GM12878 (cell line): Measurements from ENCODE around the gene BDNF. TPM values are rescaled to one million over a fixed set of nuclear protein-coding genes. Genes with fewer than 3 reads are reported as not detected.

Source experiments
- ATAC-seq: fragments of 200-7000 bp; cut with Tn5 transposase; 3 replicates; pipeline ENCODE4 v1.9.1; 2020; ENCODE audit warnings: mild to moderate bottlenecking, moderate library complexity
- BruUV-seq: library from RNA; stranded (reverse); fragments of 400-500 nt; replicated peaks from 2 replicates; lab custom pipeline; 2021; lab: Mats Ljungman, UMichigan
- CTCF ChIA-PET: fragments of 300-600 bp; sonication (Branson Sonifier 250); formaldehyde crosslinking; extraction: SDS; loops from one replicate; lab custom pipeline; 2021; ENCODE audit warnings: inconsistent platforms; lab: Yijun Ruan, JAX
- POLR2A ChIA-PET: fragments of 350-600 bp; formaldehyde crosslinking; extraction: SDS; loops from one replicate; lab custom pipeline; 2021; ENCODE audit warnings: inconsistent platforms; lab: Charles Lee
- RAD21 ChIA-PET: fragments of 300-600 bp; sonication (Branson Sonifier 250); formaldehyde crosslinking; loops from one replicate; lab custom pipeline; 2023; ENCODE audit warnings: antibody characterized with exemption; ENCODE audit not compliant: unreplicated experiment; lab: Charles Lee
- SMC1A ChIA-PET: fragments of 300-600 bp; sonication (Branson Sonifier 250); formaldehyde crosslinking; loops from one replicate; lab custom pipeline; 2023; ENCODE audit not compliant: unreplicated experiment, uncharacterized antibody; lab: Charles Lee
- DNase-seq: peaks from one replicate; pipeline ENCODE4 v3.0.0-alpha.2; 2011; ENCODE audit warnings: low read depth, low spot score
- FAIRE-seq: peaks from 3 replicates; lab custom pipeline; 2011; peaks lifted over from hg19 to GRCh38; lab: Jason Lieb, UNC
- H2AFZ ChIP-seq: 2 replicates; pipeline ENCODE4 v1.6.0; 2011; ENCODE audit warnings: low read depth, low read length, control low read depth; ENCODE audit not compliant: control insufficient read depth
- H3K27ac ChIP-seq: 2 replicates; pipeline ENCODE4 v1.5.1; 2011; ENCODE audit warnings: control low read depth; ENCODE audit not compliant: control insufficient read depth, insufficient read depth
- H3K27me3 ChIP-seq, 2 experiments: replicated peaks in 1 of 2; 2 replicates each; pipeline versions ENCODE4 v1.6.0 to v1.6.1; 2011; ENCODE audit warnings: low read length in 1 of 2; ENCODE audit not compliant: control insufficient read depth in 2 of 2, insufficient read depth in 2 of 2
- H3K36me3 ChIP-seq, 2 experiments: 2 replicates each; pipeline ENCODE4 v1.5.1; 2011; ENCODE audit warnings: low read length in 1 of 2; ENCODE audit not compliant: control insufficient read depth in 2 of 2, insufficient read depth in 2 of 2
- H3K4me1 ChIP-seq: 2 replicates; pipeline ENCODE4 v1.6.1; 2011; ENCODE audit warnings: mild to moderate bottlenecking, low read length, moderate library complexity, mixed read lengths; ENCODE audit not compliant: control insufficient read depth, insufficient read depth
- H3K4me2 ChIP-seq: 2 replicates; pipeline ENCODE4 v1.6.0; 2011; ENCODE audit warnings: control low read depth; ENCODE audit not compliant: control insufficient read depth, insufficient read depth
- H3K4me3 ChIP-seq: fragments of 200-600 bp; sonication (generic); 2 replicates; pipeline ENCODE4 v1.5.1; 2016
- H3K79me2 ChIP-seq: 2 replicates; pipeline ENCODE4 v1.6.0; 2011; ENCODE audit warnings: low read length; ENCODE audit not compliant: control insufficient read depth, insufficient read depth
- H3K9ac ChIP-seq: 2 replicates; pipeline ENCODE4 v1.8.0; 2011; ENCODE audit warnings: low read length, control low read depth, mixed read lengths; ENCODE audit not compliant: control insufficient read depth, insufficient read depth
- H3K9me3 ChIP-seq: replicated peaks from 3 replicates; pipeline ENCODE4 v1.5.1; 2011; ENCODE audit warnings: mild to moderate bottlenecking, low read length; ENCODE audit not compliant: control insufficient read depth, insufficient read depth
- H4K20me1 ChIP-seq: 2 replicates; pipeline ENCODE4 v1.6.0; 2011; ENCODE audit not compliant: control insufficient read depth, insufficient read depth
- ATF7 ChIP-seq: fragments of 450-650 bp; IDR thresholded peaks from 2 replicates; pipeline ENCODE4 v1.6.1; 2016; ENCODE audit warnings: low read depth, mild to moderate bottlenecking
- BMI1 ChIP-seq: fragments of 450-650 bp; IDR thresholded peaks from 2 replicates; pipeline ENCODE4 v1.6.1; 2016; ENCODE audit warnings: mild to moderate bottlenecking, moderate library complexity, borderline replicate concordance
- CBX3 ChIP-seq: fragments of 200-600 bp; sonication (generic); IDR thresholded peaks from 2 replicates; pipeline ENCODE4 v1.6.1; 2016; ENCODE audit warnings: low read depth, borderline replicate concordance
- CEBPB ChIP-seq, 2 experiments: fragments of 150-350 bp in 1 of 2; IDR thresholded peaks; 2 replicates each; pipeline ENCODE4 v1.6.1; 2012 to 2014; ENCODE audit warnings: low read depth in 2 of 2, low read length in 2 of 2, borderline replicate concordance in 1 of 2, inconsistent platforms in 1 of 2
- CUX1 ChIP-seq: IDR thresholded peaks from 2 replicates; pipeline ENCODE4 v1.6.1; 2012; ENCODE audit warnings: improper control_type of control experiment, low read depth, low read length; ENCODE audit not compliant: insufficient replicate concordance
- HDAC6 ChIP-seq: fragments of 200-600 bp; sonication (generic); IDR thresholded peaks from one replicate; pipeline ENCODE4 v1.8.0; 2017; ENCODE audit warnings: antibody characterized with exemption; ENCODE audit not compliant: unreplicated experiment
- HDGF ChIP-seq: fragments of 450-650 bp; IDR thresholded peaks from 2 replicates; pipeline ENCODE4 v1.6.1; 2016; ENCODE audit warnings: antibody characterized with exemption
- IRF5 ChIP-seq: fragments of 450-650 bp; IDR thresholded peaks from 2 replicates; pipeline ENCODE4 v1.6.1; 2017; ENCODE audit warnings: borderline replicate concordance
- NFXL1 ChIP-seq: fragments of 450-650 bp; IDR thresholded peaks from 2 replicates; pipeline ENCODE4 v1.6.1; 2017; ENCODE audit warnings: antibody characterized with exemption, mild to moderate bottlenecking, borderline replicate concordance
- NFYA ChIP-seq: IDR thresholded peaks from 2 replicates; pipeline ENCODE4 v1.6.1; 2011; ENCODE audit warnings: low read depth, mild to moderate bottlenecking, low read length, improper control_type of control experiment, borderline replicate concordance
- NR2F1 ChIP-seq: fragments of 450-650 bp; conservative IDR thresholded peaks from 2 replicates; pipeline ENCODE4 v1.6.1; 2017; ENCODE audit warnings: mild to moderate bottlenecking
- RB1 ChIP-seq: fragments of 450-650 bp; formaldehyde crosslinking; IDR thresholded peaks from 2 replicates; pipeline ENCODE4 v1.6.1; 2017; ENCODE audit warnings: mild to moderate bottlenecking, borderline replicate concordance
- SMARCA5 ChIP-seq: fragments of 450-650 bp; IDR thresholded peaks from 2 replicates; pipeline ENCODE4 v1.6.1; 2017; ENCODE audit warnings: mild to moderate bottlenecking
- SREBF2 ChIP-seq: IDR thresholded peaks from 2 replicates; pipeline ENCODE4 v1.6.1; 2012; ENCODE audit warnings: mild to moderate bottlenecking, low read length
- STAT1 ChIP-seq: fragments of 450-650 bp; conservative IDR thresholded peaks from 2 replicates; pipeline ENCODE4 v1.6.1; 2014; ENCODE audit warnings: antibody characterized with exemption, mild to moderate bottlenecking
- ZBTB40 ChIP-seq: fragments of 450-650 bp; IDR thresholded peaks from 2 replicates; pipeline ENCODE4 v1.6.1; 2016; ENCODE audit warnings: mild to moderate bottlenecking, moderate library complexity, borderline replicate concordance
- ZNF217 ChIP-seq: fragments of 450-650 bp; IDR thresholded peaks from 2 replicates; pipeline ENCODE4 v1.6.1; 2017; ENCODE audit warnings: antibody characterized with exemption, mild to moderate bottlenecking
- in situ Hi-C: fragments of 300-500 bp; cut with MboI; formaldehyde crosslinking; loops from 9 replicates; pipeline ENCODE4 v1.14.3; 2018; ENCODE audit warnings: mixed read lengths
- intact Hi-C: fragments of 100-400 bp; cut with micrococcal nuclease; formaldehyde crosslinking; loops from one replicate; pipeline ENCODE4 v1.14.2; 2022; ENCODE audit not compliant: unreplicated experiment
- polyA plus RNA-seq, 11 experiments: library from polyadenylated mRNA; depleted of rRNA in 4 of 11; unstranded in 6 of 11; stranded (reverse) in 5 of 11; fragments of >200 nt; fragmentation: Nextera tagmentation in 4 of 11; fragmentation: Illumina TruSeq in 1 of 11; extraction: Ambion mirVana in 4 of 11; extraction: Trizol in 1 of 11; gene quantifications; 1 replicate in 1 of 11; 2 replicates in 10 of 11; pipeline versions ENCODE4 v1.2.1 to v1.2.3, GENCODE V29; 2011 to 2016; ENCODE audit warnings: inconsistent platforms in 2 of 11, missing spikeins in 2 of 11, low read depth in 1 of 11
- total RNA-seq, 4 experiments: library from RNA; depleted of rRNA in 3 of 4; stranded (reverse); fragments of >200 nt in 3 of 4; fragmentation: Illumina TruSeq in 1 of 4; extraction: Trizol in 1 of 4; gene quantifications; 2 replicates each; pipeline versions ENCODE4 v1.2.1 to v1.2.3, GENCODE V29; 2013 to 2021

Gene BDNF
- total and polyA plus RNA-seq, 10 of the 15 experiments (the other 5 are each of a cell fraction or from before 2014, with no cell fraction given) = 0.02 to 0.24 (median 0.06) TPM; not detected in 2

- DNase-seq (no peak), ATAC-seq (no peak), FAIRE-seq (no peak)
- no peaks in the 10 kb centered on the region for H3K36me3 ChIP-seq
- BruUV-seq = no TSS peak
- in situ Hi-C loops (no loop called here), intact Hi-C loops (no loop called here)
- H3K4me2 ChIP-seq = no peak overlapping the region
- ChIA-PET POLR2A (no interaction called here), CTCF (no interaction called here), RAD21 (no interaction called here), SMC1A (no interaction called here)
- no peak overlapping the region for H3K4me3 ChIP-seq
- H3K4me1 ChIP-seq = no peaks in the 10 kb centered on the region
- H4K20me1 ChIP-seq = no peaks in the 10 kb centered on the region
- no peaks in the 10 kb centered on the region for H3K27me3 ChIP-seq
- H3K9ac ChIP-seq = no peak overlapping the region
- H3K27ac ChIP-seq = no peak overlapping the region
- H3K79me2 ChIP-seq = no peaks in the 10 kb centered on the region
- no peaks in the 10 kb centered on the region for H3K9me3 ChIP-seq
- H2AFZ ChIP-seq = no peak overlapping the region
- TF ChIP-seq NFYA = no peak
- no peak for TF ChIP-seq ATF7
- no peak for TF ChIP-seq SMARCA5
- no peak for TF ChIP-seq SREBF2
- no peak for TF ChIP-seq ZNF217
- no peak for TF ChIP-seq IRF5
- TF ChIP-seq HDGF = no peak
- TF ChIP-seq HDAC6 = no peak
- no peak for TF ChIP-seq CBX3
- TF ChIP-seq ZBTB40 = no peak
- TF ChIP-seq STAT1 = no peak
- no peak for TF ChIP-seq CEBPB (IDR thresholded peaks at IDR 0.05; ENCODE audit: borderline replicate concordance in 1 of 2, low read depth in 2 of 2, low read length in 2 of 2)
- TF ChIP-seq BMI1 = no peak
- TF ChIP-seq CUX1 = no peak
- TF ChIP-seq RB1 = no peak
- no peak for TF ChIP-seq NFXL1
- TF ChIP-seq NR2F1 = no peak
These were observed 89.3 kb downstream of the BDNF start for GRCh38 chr11:27610946-27611345.
